H1 (cell line): ENCODE measurements around the gene STAMBPL1.

ENCODE experiments used
- CBX8 ChIP-seq: fragments of 300-800, 300-1000 bp; sonication (generic); IDR thresholded peaks from 2 replicates; pipeline ENCODE4 v1.7.1; 2016; ENCODE audit warnings: low read depth, low read length, borderline replicate concordance
- CEBPB ChIP-seq: IDR thresholded peaks from 2 replicates; pipeline ENCODE4 v1.6.1; 2012; ENCODE audit warnings: low read depth, low read length
- EP300 ChIP-seq, 2 experiments: IDR thresholded peaks; 1 replicate in 1 of 2; 2 replicates in 1 of 2; pipeline ENCODE4 v1.6.1; 2011 to 2012; ENCODE audit warnings: low read depth in 2 of 2, low read length in 2 of 2, mild to moderate bottlenecking in 2 of 2, borderline replicate concordance in 1 of 2, inconsistent platforms in 1 of 2, moderate library complexity in 1 of 2
- EZH2 ChIP-seq: fragments of 200-600 bp; sonication (generic); IDR thresholded peaks from 2 replicates; pipeline ENCODE4 v1.7.1; 2012; ENCODE audit warnings: low read depth, mild to moderate bottlenecking, moderate library complexity, low read length, inconsistent platforms; ENCODE audit not compliant: severe bottlenecking
- JUND ChIP-seq: IDR thresholded peaks from 2 replicates; pipeline ENCODE4 v1.6.1; 2011; ENCODE audit warnings: mild to moderate bottlenecking, improper control_type of control experiment, low read length
- NANOG ChIP-seq: IDR thresholded peaks from 2 replicates; pipeline ENCODE4 v1.6.1; 2011; ENCODE audit warnings: low read length, low read depth, mild to moderate bottlenecking, inconsistent platforms; ENCODE audit not compliant: insufficient read depth, poor library complexity, severe bottlenecking
- POLR2A ChIP-seq, 2 experiments: IDR thresholded peaks; 1 replicate in 1 of 2; 2 replicates in 1 of 2; pipeline ENCODE4 v1.6.1; 2011; ENCODE audit warnings: low read depth in 2 of 2, low read length in 2 of 2, mild to moderate bottlenecking in 2 of 2; ENCODE audit errors: control extremely low read depth in 1 of 2
- POLR2AphosphoS5 ChIP-seq: IDR thresholded peaks from 2 replicates; pipeline ENCODE4 v1.6.1; 2011; ENCODE audit warnings: low read depth, low read length
- RFX5 ChIP-seq: IDR thresholded peaks from 2 replicates; pipeline ENCODE4 v1.6.1; 2011; ENCODE audit warnings: low read depth, low read length, improper control_type of control experiment, borderline replicate concordance
- TAF1 ChIP-seq: IDR thresholded peaks from 2 replicates; pipeline ENCODE4 v1.6.1; 2011; ENCODE audit warnings: mild to moderate bottlenecking, low read depth, low read length
- TCF12 ChIP-seq: IDR thresholded peaks from 2 replicates; pipeline ENCODE4 v1.6.1; 2011; ENCODE audit warnings: low read depth, mild to moderate bottlenecking, low read length
- TF ChIP-seq, protein P1 (sequence below): IDR thresholded peaks from 2 replicates; pipeline ENCODE4 v1.6.1; 2011; ENCODE audit warnings: low read length, improper control_type of control experiment
- TF ChIP-seq, protein P2 (sequence below): IDR thresholded peaks from 2 replicates; pipeline ENCODE4 v1.6.1; 2012; ENCODE audit warnings: inconsistent platforms
- TF ChIP-seq, protein P3 (sequence below), 3 experiments: IDR thresholded peaks; 1 replicate in 2 of 3; 2 replicates in 1 of 3; pipeline versions ENCODE4 v1.5.1 to v1.6.1; 2011; ENCODE audit warnings: low read length in 3 of 3, mild to moderate bottlenecking in 3 of 3, inconsistent platforms in 2 of 3, low read depth in 1 of 3, moderate library complexity in 1 of 3; ENCODE audit not compliant: insufficient read depth in 1 of 3; ENCODE audit errors: control extremely low read depth in 1 of 3

DNA sequence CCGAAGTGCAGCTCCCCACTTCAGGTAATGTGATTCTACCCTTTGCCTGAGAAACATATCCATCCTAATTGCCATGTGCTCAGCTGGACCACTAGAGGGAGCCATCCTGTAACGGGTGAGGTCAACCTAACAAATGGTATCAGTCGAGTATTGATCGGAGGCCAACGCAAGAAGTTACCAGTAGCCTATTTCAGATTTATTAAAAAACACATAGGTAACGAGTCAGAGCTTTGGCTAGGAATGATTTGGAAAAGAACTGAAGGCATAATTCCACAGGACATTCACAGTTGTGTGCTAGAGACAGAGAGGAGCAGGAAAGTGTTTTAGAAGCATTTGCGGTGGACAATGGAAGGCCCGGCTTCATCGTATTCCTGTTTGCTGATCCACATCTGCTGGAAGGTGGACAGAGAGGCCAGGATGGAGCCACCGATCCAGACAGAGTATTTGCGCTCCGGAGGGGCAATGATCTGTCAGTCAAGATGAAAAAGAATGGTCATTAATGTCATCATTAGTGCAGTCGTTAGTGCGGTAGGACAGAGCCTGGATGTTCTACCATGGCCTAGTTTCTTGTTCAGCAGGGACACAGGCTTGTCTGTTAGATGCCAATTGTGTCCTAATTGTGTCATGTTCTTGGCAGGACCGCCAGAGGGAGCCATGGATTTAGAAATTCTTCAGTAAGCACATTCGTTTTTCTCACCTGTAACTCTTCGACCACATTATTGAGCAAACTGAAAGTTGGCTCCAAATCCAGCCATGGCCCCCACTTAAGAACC, 55.0 kb downstream of the STAMBPL1 start:
- TF ChIP-seq POLR2AphosphoS5 (no peak), EZH2 (no peak), EP300 (IDR thresholded peaks at IDR 0.05; ENCODE audit: borderline replicate concordance in 1 of 2, low read depth in 2 of 2, low read length in 2 of 2) (no peak), CEBPB (no peak), POLR2A (IDR thresholded peaks at IDR 0.05; ENCODE audit: control extremely low read depth in 1 of 2, low read depth in 2 of 2, low read length in 2 of 2) (no peak), TCF12 (no peak), TAF1 (no peak), CBX8 (no peak), RFX5 (no peak), NANOG (no peak), JUND (peak; percentile 19; the same call in 1 of the 2 replicates)
- TF ChIP-seq, protein P1, sequence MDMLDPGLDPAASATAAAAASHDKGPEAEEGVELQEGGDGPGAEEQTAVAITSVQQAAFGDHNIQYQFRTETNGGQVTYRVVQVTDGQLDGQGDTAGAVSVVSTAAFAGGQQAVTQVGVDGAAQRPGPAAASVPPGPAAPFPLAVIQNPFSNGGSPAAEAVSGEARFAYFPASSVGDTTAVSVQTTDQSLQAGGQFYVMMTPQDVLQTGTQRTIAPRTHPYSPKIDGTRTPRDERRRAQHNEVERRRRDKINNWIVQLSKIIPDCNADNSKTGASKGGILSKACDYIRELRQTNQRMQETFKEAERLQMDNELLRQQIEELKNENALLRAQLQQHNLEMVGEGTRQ: no peak
- TF ChIP-seq, protein P2, sequence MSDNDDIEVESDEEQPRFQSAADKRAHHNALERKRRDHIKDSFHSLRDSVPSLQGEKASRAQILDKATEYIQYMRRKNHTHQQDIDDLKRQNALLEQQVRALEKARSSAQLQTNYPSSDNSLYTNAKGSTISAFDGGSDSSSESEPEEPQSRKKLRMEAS: peak; percentile 69; the same call in 1 of the 2 replicates
- TF ChIP-seq, protein P3, sequence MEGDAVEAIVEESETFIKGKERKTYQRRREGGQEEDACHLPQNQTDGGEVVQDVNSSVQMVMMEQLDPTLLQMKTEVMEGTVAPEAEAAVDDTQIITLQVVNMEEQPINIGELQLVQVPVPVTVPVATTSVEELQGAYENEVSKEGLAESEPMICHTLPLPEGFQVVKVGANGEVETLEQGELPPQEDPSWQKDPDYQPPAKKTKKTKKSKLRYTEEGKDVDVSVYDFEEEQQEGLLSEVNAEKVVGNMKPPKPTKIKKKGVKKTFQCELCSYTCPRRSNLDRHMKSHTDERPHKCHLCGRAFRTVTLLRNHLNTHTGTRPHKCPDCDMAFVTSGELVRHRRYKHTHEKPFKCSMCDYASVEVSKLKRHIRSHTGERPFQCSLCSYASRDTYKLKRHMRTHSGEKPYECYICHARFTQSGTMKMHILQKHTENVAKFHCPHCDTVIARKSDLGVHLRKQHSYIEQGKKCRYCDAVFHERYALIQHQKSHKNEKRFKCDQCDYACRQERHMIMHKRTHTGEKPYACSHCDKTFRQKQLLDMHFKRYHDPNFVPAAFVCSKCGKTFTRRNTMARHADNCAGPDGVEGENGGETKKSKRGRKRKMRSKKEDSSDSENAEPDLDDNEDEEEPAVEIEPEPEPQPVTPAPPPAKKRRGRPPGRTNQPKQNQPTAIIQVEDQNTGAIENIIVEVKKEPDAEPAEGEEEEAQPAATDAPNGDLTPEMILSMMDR (IDR thresholded peaks at IDR 0.05; ENCODE audit: control extremely low read depth in 1 of 3, insufficient read depth in 1 of 3, low read depth in 1 of 3, low read length in 3 of 3): peak; percentile 67 to 90 (median 88)
